GM12878 (cell line): ENCODE data around the gene SCYGR1. TPM values are rescaled to one million over a fixed set of nuclear protein-coding genes. Genes with fewer than 3 reads are reported as not detected.

Experiments
- BHLHE40 ChIP-seq, 2 experiments: fragments of 450-650 bp in 1 of 2; IDR thresholded peaks; 2 replicates each; pipeline ENCODE4 v1.6.1; 2011 to 2017; ENCODE audit warnings: low read depth in 2 of 2, borderline replicate concordance in 1 of 2, improper control_type of control experiment in 1 of 2, low read length in 1 of 2, mild to moderate bottlenecking in 1 of 2
- CHD1 ChIP-seq: IDR thresholded peaks from 2 replicates; pipeline ENCODE4 v1.6.1; 2012; ENCODE audit warnings: low read depth, low read length, improper control_type of control experiment
- CREB1 ChIP-seq: IDR thresholded peaks from 2 replicates; pipeline ENCODE4 v1.6.1; 2012; ENCODE audit warnings: low read depth, mild to moderate bottlenecking, inconsistent platforms
- EED ChIP-seq: sonication (generic); IDR thresholded peaks from 2 replicates; pipeline ENCODE4 v1.6.1; 2016; ENCODE audit warnings: antibody characterized with exemption, low read depth
- ESRRA ChIP-seq: IDR thresholded peaks from 2 replicates; pipeline ENCODE4 v1.6.1; 2012; ENCODE audit warnings: mild to moderate bottlenecking, low read length, improper control_type of control experiment
- HCFC1 ChIP-seq: fragments of 150-350 bp; IDR thresholded peaks from 2 replicates; pipeline ENCODE4 v1.6.1; 2014; ENCODE audit warnings: low read length
- HDAC2 ChIP-seq: fragments of 200-600 bp; sonication (generic); IDR thresholded peaks from 2 replicates; pipeline ENCODE4 v1.6.1; 2017
- IKZF1 ChIP-seq: fragments of 450-650 bp; conservative IDR thresholded peaks from 2 replicates; pipeline ENCODE4 v1.6.1; 2017; ENCODE audit warnings: antibody characterized with exemption, mild to moderate bottlenecking
- IKZF2 ChIP-seq, 2 experiments: fragments of 450-650 bp; IDR thresholded peaks; 2 replicates each; pipeline ENCODE4 v1.6.1; 2017; ENCODE audit warnings: mild to moderate bottlenecking in 2 of 2, moderate library complexity in 2 of 2
- JUND ChIP-seq: IDR thresholded peaks from 2 replicates; pipeline ENCODE4 v1.6.1; 2012; ENCODE audit warnings: low read depth, mild to moderate bottlenecking, low read length, improper control_type of control experiment, moderate library complexity
- MEF2B ChIP-seq: fragments of 450-650 bp; IDR thresholded peaks from 2 replicates; pipeline ENCODE4 v1.6.1; 2018; ENCODE audit warnings: mild to moderate bottlenecking, moderate library complexity; ENCODE audit not compliant: partially characterized antibody, poor library complexity, severe bottlenecking
- MTA2 ChIP-seq: fragments of 450-650 bp; IDR thresholded peaks from 2 replicates; pipeline ENCODE4 v1.6.1; 2016; ENCODE audit warnings: low read depth, mild to moderate bottlenecking, moderate library complexity
- NBN ChIP-seq: fragments of 450-650 bp; IDR thresholded peaks from 2 replicates; pipeline ENCODE4 v1.6.1; 2016
- NR2C2 ChIP-seq: IDR thresholded peaks from 2 replicates; pipeline ENCODE4 v1.6.1; 2011; ENCODE audit warnings: borderline replicate concordance, low read depth; ENCODE audit not compliant: control insufficient read depth, insufficient read length
- PAX8 ChIP-seq: fragments of 450-650 bp; IDR thresholded peaks from 2 replicates; pipeline ENCODE4 v1.6.1; 2017; ENCODE audit warnings: mild to moderate bottlenecking, moderate library complexity
- PML ChIP-seq: IDR thresholded peaks from 2 replicates; pipeline ENCODE4 v1.6.1; 2012; ENCODE audit warnings: low read length, inconsistent platforms
- POLR2A ChIP-seq: IDR thresholded peaks from 2 replicates; pipeline ENCODE4 v1.6.1; 2011; ENCODE audit warnings: low read depth, mild to moderate bottlenecking, low read length
- POU2F2 ChIP-seq: IDR thresholded peaks from 3 replicates; pipeline ENCODE4 v1.6.1; 2011; ENCODE audit warnings: low read depth, mild to moderate bottlenecking, low read length, borderline replicate concordance
- RAD21 ChIP-seq: IDR thresholded peaks from 2 replicates; pipeline ENCODE4 v1.6.1; 2011; ENCODE audit warnings: mild to moderate bottlenecking, low read depth, low read length, moderate library complexity; ENCODE audit not compliant: insufficient read depth
- RB1 ChIP-seq: fragments of 450-650 bp; formaldehyde crosslinking; IDR thresholded peaks from 2 replicates; pipeline ENCODE4 v1.6.1; 2017; ENCODE audit warnings: mild to moderate bottlenecking, borderline replicate concordance
- RBBP5 ChIP-seq: fragments of 200-600 bp; sonication (generic); conservative IDR thresholded peaks from 2 replicates; pipeline ENCODE4 v1.6.1; 2016
- SMARCA5 ChIP-seq: fragments of 450-650 bp; IDR thresholded peaks from 2 replicates; pipeline ENCODE4 v1.6.1; 2017; ENCODE audit warnings: mild to moderate bottlenecking
- SRF ChIP-seq, 2 experiments: IDR thresholded peaks; 2 replicates each; pipeline ENCODE4 v1.6.1; 2011; ENCODE audit warnings: low read depth in 2 of 2, low read length in 2 of 2, mild to moderate bottlenecking in 1 of 2, moderate library complexity in 1 of 2
- TAF1 ChIP-seq: IDR thresholded peaks from 2 replicates; pipeline ENCODE4 v1.6.1; 2011; ENCODE audit warnings: mild to moderate bottlenecking, low read depth, low read length, borderline replicate concordance
- TCF12 ChIP-seq: IDR thresholded peaks from 2 replicates; pipeline ENCODE4 v1.6.1; 2011; ENCODE audit warnings: low read depth, mild to moderate bottlenecking, low read length
- YY1 ChIP-seq: IDR thresholded peaks from 2 replicates; pipeline ENCODE4 v1.6.1; 2011; ENCODE audit warnings: low read depth, mild to moderate bottlenecking, low read length
- polyA plus RNA-seq, 11 experiments: library from polyadenylated mRNA; depleted of rRNA in 4 of 11; unstranded in 6 of 11; stranded (reverse) in 5 of 11; fragments of >200 nt; fragmentation: Nextera tagmentation in 4 of 11; fragmentation: Illumina TruSeq in 1 of 11; extraction: Ambion mirVana in 4 of 11; extraction: Trizol in 1 of 11; gene quantifications; 1 replicate in 1 of 11; 2 replicates in 10 of 11; pipeline versions ENCODE4 v1.2.1 to v1.2.3, GENCODE V29; 2011 to 2016; ENCODE audit warnings: inconsistent platforms in 2 of 11, missing spikeins in 2 of 11, low read depth in 1 of 11
- total RNA-seq, 4 experiments: library from RNA; depleted of rRNA in 3 of 4; stranded (reverse); fragments of >200 nt in 3 of 4; fragmentation: Illumina TruSeq in 1 of 4; extraction: Trizol in 1 of 4; gene quantifications; 2 replicates each; pipeline versions ENCODE4 v1.2.1 to v1.2.3, GENCODE V29; 2013 to 2021
- TF ChIP-seq, protein P1 (sequence below): IDR thresholded peaks from 2 replicates; pipeline ENCODE4 v1.6.1; 2011; ENCODE audit warnings: low read depth, mild to moderate bottlenecking, low read length, moderate library complexity, borderline replicate concordance; ENCODE audit errors: extremely low read depth
- TF ChIP-seq, protein P2 (sequence below): fragments of 450-650 bp; IDR thresholded peaks from 2 replicates; pipeline ENCODE4 v1.6.1; 2017; ENCODE audit warnings: mild to moderate bottlenecking
- TF ChIP-seq, protein P3 (sequence below): fragments of 450-650 bp; IDR thresholded peaks from 2 replicates; pipeline ENCODE4 v1.6.1; 2017; ENCODE audit warnings: mild to moderate bottlenecking, low read depth, inconsistent platforms; ENCODE audit not compliant: poor library complexity, severe bottlenecking

Gene SCYGR1
- total and polyA plus RNA-seq, 10 of the 15 experiments (the other 5 are each of a cell fraction or from before 2014, with no cell fraction given), result not detected

DNA sequence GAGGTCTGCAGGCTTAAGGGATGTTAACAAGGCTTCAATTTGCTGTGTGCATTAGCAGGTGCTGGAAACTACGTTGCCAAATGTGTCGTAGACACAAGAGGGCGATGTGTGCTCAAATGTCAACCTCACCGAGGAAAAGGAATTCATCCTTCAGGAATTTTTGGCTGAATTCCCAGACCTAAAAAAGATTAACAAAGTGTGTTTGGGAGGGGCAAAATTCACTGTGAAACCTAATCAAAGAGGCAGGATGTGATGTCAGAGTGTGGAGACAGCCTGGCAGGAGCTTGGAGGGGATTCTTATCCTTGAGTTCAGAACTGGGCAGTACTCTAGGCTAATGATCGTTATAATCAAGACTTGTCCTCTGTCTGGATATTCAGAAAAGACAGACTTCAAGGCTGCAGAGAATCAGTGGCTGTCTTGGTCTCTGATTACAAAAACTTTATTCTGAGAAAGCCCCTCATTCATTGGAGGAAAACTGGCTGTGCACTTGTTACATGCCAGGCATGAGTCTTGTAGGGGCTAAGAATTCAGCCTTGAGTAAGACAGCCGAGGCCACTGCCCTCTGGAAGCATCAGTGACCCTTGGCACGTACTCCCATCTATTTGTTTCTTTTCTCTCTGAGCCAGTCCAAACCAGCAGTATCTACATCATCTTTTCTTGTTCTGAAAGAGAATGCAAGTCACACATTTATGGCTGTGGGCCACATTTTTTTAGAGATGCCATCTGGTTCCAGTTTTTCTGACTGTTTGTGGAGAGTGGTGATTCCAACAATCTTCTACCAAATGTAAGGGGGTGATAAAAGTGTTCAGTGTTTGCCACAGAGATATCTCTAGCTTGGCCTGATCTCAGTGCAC is 18.7 kb upstream of the SCYGR1 start (continued):
- TF ChIP-seq RBBP5 (no peak), MTA2 (no peak), POU2F2 (0 out of 3 replicates have a peak, but pooled peaks have one; percentile 43), RB1 (no peak), SRF (IDR thresholded peaks at IDR 0.05; ENCODE audit: low read depth in 2 of 2, low read length in 2 of 2) (no peak), HCFC1 (no peak), PAX8 (no peak), TAF1 (no peak), JUND (no peak), ESRRA (no peak), RAD21 (peak; percentile 85), BHLHE40 (IDR thresholded peaks at IDR 0.05; ENCODE audit: borderline replicate concordance in 1 of 2, low read depth in 2 of 2, low read length in 1 of 2) (no peak), PML (no peak), YY1 (no peak), TCF12 (no peak), HDAC2 (no peak), MEF2B (no peak), IKZF1 (peak; percentile 94), IKZF2 (IDR thresholded peaks at IDR 0.05) (peak; percentile 90 to 91), CHD1 (no peak), SMARCA5 (peak; percentile 71), NBN (peak; percentile 39; the same call in 1 of the 2 replicates), NR2C2 (no peak), POLR2A (no peak), CREB1 (peak; percentile 49; the same call in 1 of the 2 replicates), EED (peak; percentile 89)
- TF ChIP-seq, protein P1, sequence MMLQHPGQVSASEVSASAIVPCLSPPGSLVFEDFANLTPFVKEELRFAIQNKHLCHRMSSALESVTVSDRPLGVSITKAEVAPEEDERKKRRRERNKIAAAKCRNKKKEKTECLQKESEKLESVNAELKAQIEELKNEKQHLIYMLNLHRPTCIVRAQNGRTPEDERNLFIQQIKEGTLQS, result no peak
- TF ChIP-seq, protein P2, sequence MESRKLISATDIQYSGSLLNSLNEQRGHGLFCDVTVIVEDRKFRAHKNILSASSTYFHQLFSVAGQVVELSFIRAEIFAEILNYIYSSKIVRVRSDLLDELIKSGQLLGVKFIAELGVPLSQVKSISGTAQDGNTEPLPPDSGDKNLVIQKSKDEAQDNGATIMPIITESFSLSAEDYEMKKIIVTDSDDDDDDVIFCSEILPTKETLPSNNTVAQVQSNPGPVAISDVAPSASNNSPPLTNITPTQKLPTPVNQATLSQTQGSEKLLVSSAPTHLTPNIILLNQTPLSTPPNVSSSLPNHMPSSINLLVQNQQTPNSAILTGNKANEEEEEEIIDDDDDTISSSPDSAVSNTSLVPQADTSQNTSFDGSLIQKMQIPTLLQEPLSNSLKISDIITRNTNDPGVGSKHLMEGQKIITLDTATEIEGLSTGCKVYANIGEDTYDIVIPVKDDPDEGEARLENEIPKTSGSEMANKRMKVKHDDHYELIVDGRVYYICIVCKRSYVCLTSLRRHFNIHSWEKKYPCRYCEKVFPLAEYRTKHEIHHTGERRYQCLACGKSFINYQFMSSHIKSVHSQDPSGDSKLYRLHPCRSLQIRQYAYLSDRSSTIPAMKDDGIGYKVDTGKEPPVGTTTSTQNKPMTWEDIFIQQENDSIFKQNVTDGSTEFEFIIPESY, result no peak
- TF ChIP-seq, protein P3, sequence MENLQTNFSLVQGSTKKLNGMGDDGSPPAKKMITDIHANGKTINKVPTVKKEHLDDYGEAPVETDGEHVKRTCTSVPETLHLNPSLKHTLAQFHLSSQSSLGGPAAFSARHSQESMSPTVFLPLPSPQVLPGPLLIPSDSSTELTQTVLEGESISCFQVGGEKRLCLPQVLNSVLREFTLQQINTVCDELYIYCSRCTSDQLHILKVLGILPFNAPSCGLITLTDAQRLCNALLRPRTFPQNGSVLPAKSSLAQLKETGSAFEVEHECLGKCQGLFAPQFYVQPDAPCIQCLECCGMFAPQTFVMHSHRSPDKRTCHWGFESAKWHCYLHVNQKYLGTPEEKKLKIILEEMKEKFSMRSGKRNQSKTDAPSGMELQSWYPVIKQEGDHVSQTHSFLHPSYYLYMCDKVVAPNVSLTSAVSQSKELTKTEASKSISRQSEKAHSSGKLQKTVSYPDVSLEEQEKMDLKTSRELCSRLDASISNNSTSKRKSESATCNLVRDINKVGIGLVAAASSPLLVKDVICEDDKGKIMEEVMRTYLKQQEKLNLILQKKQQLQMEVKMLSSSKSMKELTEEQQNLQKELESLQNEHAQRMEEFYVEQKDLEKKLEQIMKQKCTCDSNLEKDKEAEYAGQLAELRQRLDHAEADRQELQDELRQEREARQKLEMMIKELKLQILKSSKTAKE, result peak; percentile 36
- TF ChIP-seq, all 136 proteins: peak for 15
